Peyer's patch (tissue), 4 donors: Measurements from ENCODE around the gene HMOX2.

Experiments
- POLR2A ChIP-seq, 2 donors: fragments of 450-650 bp; IDR thresholded peaks; one replicate each; pipeline ENCODE4 v1.5.1; 2017; ENCODE audit warnings: antibody characterized with exemption in 2 of 2, mild to moderate bottlenecking in 2 of 2, moderate library complexity in 2 of 2
- TF ChIP-seq, protein P1 (sequence below), 6 experiments: fragments of 450-650 bp in 4 of 6; fragments of 200-600 bp in 2 of 6; sonication (generic) in 1 of 6; IDR thresholded peaks; one replicate each; pipeline ENCODE4 v1.5.1; 2017 to 2019; ENCODE audit warnings: antibody characterized with exemption in 6 of 6, mild to moderate bottlenecking in 3 of 6, moderate library complexity in 1 of 6

DNA sequence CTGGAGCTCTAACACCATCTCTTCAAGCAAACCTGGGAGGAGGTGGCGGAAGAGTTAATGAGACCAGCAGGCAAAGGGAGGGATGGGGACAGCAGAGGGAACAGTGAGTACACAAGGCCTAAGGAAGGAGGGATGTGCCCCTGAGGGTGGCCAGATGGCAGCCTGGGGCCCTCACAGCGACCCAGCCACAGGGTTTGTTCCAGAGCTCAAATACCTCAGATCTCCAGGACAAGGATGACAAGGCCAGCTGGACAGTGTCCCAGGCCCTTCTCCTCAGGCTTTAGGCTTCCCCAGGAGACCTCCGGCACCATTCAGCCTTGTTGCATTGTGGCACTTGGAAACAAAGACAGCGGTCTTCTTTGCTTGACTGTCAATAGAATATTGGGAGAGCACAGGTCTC, 47.5 kb downstream of the HMOX2 start:
- TF ChIP-seq, protein P1, sequence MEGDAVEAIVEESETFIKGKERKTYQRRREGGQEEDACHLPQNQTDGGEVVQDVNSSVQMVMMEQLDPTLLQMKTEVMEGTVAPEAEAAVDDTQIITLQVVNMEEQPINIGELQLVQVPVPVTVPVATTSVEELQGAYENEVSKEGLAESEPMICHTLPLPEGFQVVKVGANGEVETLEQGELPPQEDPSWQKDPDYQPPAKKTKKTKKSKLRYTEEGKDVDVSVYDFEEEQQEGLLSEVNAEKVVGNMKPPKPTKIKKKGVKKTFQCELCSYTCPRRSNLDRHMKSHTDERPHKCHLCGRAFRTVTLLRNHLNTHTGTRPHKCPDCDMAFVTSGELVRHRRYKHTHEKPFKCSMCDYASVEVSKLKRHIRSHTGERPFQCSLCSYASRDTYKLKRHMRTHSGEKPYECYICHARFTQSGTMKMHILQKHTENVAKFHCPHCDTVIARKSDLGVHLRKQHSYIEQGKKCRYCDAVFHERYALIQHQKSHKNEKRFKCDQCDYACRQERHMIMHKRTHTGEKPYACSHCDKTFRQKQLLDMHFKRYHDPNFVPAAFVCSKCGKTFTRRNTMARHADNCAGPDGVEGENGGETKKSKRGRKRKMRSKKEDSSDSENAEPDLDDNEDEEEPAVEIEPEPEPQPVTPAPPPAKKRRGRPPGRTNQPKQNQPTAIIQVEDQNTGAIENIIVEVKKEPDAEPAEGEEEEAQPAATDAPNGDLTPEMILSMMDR (IDR thresholded peaks at IDR 0.05): no peak
- TF ChIP-seq POLR2A (IDR thresholded peaks at IDR 0.05): no peak
